HG02885 (cell line): Measurements from ENCODE around the gene EIF4E2.

Experiments
- ATAC-seq: cut with Tn5 transposase; IDR thresholded peaks from one replicate; pipeline ENCODE4 v1.9.1; 2021; ENCODE audit warnings: mild to moderate bottlenecking; ENCODE audit not compliant: unreplicated experiment, poor library complexity

EIF4E2 gene

DNA sequence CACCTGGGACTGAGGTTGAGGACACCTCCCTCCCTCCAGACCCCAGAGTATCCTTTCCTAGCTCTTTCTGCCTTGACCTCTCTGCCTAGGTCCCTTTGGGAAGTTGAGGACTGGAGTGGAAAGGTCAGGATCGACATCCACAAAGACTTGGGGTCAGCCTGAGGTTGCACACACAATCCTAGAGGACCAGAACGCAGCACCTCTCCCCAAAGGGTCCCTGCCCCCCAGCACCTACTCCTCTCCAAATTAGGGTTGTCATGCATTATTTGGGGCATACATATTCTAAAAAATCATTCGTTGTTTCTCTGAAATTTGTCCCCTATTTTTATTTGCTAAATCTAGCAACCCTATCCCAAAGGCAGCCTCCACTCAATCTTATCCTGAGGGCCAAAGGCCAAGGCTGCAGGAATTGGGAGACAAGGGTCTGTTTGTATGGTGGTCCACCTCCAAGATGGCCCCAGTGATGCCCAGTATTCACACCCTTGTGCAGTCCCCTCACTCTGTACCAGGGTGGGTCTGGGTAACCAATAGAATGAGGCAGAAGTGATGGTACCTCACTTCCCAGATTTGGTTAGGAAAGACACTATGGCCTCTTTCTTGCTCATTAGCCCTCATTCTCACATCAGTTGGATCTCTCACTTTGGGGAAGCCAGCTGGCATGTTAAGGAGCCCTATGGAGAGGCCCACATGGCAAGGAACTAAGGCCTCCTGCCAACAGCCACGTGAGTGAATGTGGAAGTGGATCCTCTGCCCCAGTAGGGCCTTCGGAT is 14.5 kb upstream of the EIF4E2 start:
- ATAC-seq, result no peak

DNA sequence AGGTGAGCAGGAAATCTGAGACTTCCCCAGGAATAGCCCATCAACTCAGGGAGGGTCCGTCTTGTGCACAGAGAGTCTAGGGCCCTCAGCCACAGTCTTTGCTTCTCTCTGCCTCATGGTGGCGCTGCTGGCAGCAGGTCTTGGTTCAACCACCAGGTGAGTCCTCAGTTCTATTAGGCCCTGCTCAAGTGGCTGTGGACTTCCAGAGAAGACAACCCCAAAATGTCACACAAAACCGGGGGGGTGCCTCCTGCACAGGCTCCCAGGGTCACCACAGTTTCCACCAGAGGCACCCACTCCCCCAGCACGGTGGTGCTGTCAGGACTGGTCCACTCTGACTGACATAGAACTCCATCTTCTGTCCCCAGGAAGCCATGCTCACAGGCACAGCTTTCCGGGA is 13.4 kb upstream of the EIF4E2 start:
- no peak for ATAC-seq

DNA sequence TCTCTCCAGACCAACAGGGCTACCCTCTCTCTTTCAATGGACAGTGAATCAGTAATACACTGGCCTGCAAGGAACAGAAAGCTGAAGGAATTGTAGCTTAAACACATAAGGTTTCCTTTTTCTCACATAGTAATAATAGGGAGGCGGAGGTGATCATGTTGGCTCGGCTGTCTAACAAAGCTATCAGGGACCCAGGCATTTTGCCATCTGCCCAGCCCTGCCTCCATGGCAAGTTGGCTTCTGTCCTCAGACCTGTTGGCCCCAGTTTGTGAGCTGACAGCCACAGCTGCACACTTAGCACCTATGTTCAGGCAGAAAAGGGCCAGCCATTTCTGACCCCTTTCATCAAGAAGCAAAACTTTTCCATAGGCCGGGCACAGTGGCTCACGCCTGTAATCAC is 13.0 kb upstream of the EIF4E2 start:
- ATAC-seq, result no peak

DNA sequence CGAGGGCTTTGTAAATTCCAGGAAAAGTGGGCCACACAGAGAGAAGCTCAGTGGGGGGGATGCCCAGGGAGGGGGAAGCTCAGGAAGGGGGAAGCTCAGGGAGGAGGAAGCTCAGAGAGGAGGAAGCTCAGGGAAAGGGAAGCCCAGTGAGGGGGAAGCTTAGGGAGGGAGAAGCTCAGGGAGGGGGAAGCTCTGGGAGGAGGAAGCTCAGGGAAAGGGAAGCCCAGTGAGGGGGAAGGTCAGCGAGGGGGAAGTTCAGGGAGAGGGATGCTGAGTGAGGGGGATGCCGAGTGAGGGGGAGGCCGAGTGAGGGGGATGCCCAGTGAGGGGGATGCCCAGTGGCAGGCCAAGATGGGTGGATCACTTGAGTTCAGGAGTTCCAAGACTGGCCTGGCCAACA is 11.8 kb upstream of the EIF4E2 start:
- no peak for ATAC-seq

DNA sequence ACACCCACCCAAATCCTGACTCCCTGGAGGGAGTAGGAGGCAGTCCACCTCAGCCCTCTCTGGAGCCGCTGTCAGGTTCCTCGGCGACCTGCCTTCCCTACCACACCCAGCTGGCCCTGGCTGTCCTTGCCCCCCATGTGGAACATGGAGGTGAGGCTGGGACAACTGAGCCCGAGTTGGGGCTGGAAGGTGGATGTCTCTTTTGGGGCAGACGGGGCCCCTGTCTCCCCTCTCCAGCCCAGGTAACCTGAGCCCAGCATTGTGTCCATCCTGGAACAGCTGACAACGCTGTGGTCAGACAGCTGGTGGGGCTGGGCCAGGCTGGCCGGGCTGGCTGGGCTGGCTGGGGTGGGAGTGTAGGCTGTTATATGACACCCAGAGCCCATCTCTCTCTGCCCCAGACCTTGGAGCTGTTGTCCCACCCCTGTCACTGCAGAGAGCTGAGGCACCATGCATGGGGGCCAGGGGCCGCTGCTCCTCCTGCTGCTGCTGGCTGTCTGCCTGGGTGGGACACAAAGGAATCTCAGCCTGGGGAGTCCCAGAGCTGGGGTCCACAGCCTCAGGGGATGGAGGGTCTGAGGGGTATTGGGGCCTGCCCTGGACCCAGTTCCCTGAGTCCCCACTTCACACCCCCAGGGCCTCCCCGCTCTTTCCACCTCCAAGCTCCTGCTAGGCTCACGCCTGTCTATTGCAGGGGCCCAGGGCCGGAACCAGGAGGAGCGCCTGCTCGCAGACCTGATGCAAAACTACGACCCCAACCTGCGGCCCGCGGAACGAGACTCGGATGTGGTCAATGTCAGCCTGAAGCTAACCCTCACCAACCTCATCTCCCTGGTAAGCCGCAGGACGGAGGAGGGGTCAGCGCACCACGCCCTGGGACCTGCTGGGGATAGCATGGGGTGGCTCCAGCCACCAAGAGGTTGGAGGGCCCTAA is 10.9 kb upstream of the EIF4E2 start, which contains the start of gene CHRNG:
CHRNG (plus strand) TSS at position 395 of the 934 bp plus-strand sequence; CDS start at position 451, 56 bp downstream.
- no peak for ATAC-seq

DNA sequence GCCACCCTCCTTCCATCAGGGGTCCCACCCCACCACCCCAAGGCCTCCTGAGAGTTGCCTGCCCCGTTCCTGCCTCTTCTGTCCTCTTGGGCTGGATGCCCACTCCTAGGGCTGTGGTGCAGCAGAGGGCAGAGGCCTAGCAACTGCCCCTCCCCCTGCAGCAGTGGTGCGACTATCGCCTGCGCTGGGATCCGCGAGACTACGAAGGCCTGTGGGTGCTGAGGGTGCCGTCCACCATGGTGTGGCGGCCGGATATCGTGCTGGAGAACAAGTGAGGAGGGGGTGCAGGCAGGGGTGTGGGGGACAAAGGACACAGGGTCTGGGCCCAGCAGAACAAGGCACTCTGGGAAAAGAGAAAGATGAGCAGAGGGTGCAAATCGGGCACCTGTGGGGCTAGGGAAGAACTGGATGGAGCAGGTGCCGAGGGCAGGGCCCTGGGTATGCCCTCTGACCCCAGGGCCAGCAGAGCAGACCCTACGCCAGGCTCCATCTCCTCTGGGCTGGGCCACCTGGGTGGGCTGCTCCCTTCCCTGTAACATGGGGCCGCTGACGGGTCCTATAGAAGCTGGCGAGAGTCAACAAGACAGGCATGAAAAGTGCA is 9.9 kb upstream of the EIF4E2 start:
- no peak for ATAC-seq

DNA sequence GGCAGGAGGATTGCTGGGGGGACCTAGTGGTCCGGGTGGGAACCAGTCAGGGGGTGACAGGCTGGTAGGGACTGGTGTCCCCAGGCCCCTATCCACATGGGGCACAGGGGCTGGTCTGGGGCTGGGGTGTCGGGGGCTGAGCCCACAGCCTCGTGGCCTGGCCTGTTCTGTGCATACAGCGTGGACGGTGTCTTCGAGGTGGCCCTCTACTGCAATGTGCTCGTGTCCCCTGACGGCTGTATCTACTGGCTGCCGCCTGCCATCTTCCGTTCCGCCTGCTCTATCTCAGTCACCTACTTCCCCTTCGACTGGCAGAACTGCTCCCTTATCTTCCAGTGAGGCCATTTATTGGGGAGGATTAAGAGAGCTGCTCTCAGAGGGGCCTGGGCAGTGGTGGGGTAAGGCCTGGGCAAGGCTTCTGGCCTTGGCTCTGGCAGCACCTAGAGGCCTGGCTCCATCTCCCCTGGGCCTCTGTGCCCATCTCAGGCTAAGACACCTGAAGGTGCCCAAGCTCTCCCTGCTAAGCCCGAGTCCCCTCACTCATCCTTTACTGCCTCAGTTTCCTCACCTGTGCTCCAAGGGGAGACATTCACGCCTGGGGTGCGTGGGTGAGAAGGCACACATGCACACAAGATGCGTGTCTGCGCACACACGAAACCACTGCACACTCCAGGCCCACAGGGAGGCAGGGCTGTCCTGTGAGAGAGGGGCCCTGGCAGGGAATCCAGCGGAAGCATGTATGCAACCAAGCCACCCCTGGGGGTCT is 9.1 kb upstream of the EIF4E2 start:
- ATAC-seq, result no peak

DNA sequence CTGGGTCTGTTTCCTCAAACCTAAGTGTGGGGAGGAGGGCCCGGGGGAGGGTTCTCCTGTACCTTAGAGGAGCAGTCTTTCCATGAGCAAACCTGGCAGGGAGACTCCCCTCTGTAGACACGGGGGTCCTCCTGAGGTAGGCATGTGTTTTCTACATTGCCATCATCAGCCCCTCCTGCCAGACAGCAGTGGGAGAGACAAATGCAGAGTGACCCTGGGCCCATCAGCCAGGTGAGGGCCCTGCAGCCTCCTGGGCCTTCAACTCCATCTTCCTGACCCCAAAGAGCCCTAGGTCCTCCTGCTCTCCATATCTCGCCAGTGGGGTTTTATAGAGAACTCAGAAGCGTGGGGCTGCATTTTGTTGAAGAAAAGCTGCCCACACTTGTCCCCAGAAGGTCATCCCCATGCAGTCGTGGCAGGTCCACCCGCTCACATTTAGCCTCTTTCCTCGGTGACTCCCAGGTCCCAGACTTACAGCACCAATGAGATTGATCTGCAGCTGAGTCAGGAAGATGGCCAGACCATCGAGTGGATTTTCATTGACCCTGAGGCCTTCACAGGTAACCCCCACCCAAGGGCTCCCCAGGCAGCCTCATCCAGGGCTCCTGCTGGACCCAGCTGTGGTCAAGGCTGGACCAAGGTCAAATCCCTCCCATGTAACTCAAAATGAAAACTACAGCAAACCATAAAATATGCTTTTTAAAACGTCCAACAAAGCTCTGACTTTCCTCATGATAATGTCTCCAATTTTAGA is 8.4 kb upstream of the EIF4E2 start:
- no peak for ATAC-seq

DNA sequence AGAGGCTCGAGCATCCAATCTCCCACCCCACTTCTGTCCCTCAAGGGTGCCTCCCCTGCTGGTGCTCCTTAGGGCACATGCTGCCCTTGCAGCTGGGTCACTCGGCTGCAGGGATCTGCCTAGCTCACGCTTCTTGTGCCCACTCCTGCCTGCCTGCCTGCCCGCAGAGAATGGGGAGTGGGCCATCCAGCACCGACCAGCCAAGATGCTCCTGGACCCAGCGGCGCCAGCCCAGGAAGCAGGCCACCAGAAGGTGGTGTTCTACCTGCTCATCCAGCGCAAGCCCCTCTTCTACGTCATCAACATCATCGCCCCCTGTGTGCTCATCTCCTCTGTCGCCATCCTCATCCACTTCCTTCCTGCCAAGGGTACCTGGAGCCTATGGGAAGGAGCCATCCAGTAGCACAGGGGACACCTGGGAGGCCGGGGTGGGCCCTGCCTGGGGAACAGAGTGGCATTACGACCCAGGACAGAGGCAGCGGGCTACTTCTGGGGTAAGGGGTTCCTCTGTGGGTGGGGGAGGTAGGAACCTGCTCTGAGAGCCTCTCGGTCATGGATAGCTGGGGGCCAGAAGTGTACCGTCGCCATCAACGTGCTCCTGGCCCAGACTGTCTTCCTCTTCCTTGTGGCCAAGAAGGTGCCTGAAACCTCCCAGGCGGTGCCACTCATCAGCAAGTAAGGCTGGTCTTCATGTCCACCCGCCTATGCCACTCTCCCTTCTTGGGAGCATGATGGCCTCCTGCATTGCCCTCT is 7.6 kb upstream of the EIF4E2 start:
- no peak for ATAC-seq

DNA sequence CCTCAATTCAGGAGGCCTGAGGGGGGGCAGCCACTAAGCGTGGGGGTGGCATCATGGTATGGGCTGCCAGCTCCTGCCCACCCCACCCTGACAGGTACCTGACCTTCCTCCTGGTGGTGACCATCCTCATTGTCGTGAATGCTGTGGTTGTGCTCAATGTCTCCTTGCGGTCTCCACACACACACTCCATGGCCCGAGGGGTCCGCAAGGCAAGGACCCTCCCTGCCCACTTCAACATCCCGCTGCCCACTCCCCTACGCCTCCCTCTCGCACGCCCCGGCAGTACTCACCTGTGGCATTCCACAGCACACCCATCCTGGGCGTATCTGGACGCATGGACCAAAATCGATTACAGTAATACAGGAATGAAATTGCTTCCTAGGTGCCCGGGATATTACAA is 7.0 kb upstream of the EIF4E2 start:
- ATAC-seq, result no peak

DNA sequence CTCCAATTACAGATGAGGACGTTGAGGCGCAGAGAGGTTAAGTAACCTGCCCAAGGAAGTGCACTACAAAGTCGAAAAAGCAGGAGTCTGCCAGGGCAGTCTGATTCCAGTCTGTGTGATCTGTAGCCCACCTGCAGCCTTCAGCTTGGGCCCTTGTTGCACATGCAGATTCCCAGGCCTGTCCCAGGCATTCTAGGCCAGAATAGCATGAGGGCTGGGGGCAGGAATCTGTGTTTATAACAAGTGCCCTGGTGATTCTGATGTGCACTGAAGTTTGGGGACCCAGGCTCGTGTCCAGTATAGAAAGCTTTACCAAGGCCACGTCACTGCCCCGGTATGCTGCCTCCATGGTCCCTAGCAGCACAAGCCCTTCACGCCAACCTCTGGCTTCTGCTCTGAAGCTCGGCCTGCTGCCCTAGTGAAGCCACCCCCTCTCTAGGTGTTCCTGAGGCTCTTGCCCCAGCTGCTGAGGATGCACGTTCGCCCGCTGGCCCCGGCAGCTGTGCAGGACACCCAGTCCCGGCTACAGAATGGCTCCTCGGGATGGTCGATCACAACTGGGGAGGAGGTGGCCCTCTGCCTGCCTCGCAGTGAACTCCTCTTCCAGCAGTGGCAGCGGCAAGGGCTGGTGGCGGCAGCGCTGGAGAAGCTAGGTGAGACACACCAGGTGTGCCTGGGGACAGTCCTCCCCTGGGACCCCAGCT is 6.4 kb upstream of the EIF4E2 start:
- no peak for ATAC-seq

DNA sequence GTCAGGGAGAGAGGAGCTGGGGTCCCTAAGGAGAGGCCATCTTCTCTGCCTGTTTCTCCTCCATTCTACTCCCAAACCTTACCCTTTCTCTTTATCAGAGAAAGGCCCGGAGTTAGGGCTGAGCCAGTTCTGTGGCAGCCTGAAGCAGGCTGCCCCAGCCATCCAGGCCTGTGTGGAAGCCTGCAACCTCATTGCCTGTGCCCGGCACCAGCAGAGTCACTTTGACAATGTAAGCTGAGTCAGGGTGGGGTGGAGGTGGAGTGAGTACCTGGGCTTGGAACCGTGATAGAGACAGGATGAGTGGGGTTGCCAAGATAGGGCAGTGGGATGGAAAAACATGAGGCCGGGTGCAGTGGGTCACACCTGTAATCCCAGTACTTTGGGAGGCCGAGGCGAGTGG is 5.8 kb upstream of the EIF4E2 start:
- ATAC-seq, result no peak

DNA sequence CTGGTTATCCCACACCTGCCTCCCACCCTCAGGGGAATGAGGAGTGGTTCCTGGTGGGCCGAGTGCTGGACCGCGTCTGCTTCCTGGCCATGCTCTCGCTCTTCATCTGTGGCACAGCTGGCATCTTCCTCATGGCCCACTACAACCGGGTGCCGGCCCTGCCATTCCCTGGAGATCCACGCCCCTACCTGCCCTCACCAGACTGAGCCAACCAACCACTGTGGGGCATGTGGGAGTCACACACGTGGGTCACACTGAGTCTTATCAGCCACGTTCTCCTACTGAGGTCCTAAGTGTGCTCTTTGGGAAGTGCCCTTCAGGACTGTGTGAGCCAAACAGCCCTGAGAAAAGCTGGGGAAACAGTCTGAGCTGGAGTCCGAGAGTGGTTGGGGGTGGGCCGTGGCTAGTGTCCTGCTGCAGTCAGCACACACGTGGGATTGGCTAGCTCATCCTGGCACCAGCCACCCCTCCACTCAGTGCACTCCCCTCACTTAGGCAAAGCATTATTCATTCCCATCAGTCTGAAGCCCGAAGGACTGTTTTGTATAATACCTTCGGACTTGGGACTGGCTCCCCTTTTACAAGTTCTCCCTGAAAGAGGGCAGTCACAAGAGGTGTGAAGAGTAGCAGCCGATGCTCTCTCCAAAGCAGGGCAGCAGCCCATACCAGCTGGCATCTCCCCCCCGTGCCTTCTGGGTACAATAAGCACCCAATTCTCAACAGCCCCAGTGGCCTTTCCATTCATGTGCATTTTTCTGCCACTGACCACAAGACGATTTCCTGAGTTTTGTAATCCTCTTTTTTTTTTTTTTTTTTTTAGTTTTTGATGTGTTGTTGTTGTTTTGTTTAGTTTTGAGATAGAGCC is 4.7 kb upstream of the EIF4E2 start:
- no peak for ATAC-seq

DNA sequence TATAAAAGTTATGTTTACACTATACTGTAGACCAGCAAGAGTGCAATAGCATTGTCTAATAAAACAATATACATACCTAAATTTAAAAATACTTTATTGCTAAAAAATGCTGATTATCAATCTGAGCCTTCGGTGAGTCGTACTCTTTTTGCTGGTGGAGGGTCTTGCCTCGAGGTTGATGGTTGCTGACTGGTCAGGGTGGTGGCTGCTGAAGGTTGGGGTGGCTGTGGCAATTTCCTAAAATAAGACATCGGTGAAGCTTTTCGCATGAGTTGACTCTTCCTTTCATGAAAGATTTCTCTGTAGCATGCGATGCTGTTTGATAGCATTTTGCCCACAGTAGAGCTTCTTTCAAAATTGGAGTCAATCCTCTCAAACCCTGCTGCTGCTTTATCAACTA is 2.5 kb upstream of the EIF4E2 start:
- no peak for ATAC-seq

DNA sequence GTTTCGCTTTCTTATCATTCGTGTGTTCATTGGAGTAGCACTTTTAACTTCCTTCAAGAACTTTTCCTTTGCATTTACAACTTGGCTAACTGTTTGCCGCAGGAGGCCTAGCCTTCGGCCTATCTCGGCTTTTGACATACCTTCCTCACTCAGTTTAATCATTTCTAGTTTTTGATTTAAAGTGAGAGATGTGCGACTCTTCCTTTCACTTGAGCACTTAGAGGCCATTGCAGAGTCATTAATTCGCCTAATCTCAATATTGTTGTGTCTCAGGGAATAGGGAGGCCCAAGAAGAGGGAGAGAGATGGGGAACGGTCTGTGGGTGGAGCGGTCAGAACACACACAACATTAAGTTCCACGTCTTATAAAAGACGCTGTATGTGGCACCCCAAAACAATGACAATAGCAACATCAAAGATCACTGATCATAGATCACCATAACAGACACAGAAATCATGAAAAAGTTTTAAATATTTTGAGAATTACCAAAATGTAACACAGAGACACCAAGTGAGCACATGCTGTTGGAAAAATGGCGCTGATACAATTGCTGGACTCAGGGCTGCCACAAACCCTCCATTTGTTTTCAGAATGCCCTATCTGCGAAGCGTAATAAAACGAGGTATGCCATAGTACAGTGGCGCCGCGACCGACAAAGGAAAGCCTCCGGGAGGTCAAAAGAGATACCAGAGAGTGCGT is 685 bp upstream of the EIF4E2 start:
- ATAC-seq, result no peak

DNA sequence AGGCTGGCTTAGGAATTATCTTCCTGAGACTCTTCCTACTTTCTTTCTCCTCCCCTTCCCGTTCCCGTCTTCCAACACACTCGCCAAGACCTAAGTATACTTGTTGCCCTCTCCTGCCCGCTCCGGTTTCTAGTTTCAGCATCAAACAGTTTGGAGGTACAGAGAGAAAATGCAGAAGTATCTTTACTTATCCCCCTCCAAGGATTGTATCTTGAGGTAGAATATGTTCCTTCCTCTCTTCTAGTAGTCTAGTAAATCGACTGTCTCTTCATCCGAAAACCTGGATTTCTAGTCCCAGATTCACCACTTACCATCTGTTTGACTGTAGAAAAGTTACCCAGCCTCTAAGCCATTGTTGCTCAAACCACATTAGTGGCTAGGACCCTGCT is 755 bp downstream of the EIF4E2 start:
- ATAC-seq, result no peak

DNA sequence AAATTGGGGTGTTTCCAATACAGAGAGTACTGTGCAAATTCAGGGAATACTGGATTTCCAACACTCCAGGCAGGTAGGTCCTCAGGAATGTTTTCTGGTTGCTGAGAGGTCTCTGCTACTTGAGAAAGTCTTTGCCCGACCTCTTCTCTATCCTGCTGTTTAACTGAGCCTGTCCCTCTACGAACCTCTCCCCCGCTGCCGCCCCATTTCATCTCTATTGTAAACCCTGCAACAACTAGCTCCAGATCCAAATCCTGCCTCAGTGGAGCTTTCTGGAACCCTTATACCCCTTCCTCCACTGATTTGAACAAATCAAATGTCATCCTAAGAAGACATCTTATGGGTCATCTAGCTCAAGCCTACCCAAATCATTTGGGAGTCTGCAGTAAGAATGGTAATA is 1.3 kb downstream of the EIF4E2 start:
- no peak for ATAC-seq
